Measurements from ENCODE around the gene MAP2. TPM values are rescaled to one million over a fixed set of nuclear protein-coding genes. Genes with fewer than 3 reads are reported as not detected.
A peak's percentile ranks its signal among the peaks of the same experiment; 100 is the strongest.

The MAP2 gene
- total RNA-seq, 4 donors from 2014 or later: 5.8 to 14.5 (median 8.8) TPM

DNA sequence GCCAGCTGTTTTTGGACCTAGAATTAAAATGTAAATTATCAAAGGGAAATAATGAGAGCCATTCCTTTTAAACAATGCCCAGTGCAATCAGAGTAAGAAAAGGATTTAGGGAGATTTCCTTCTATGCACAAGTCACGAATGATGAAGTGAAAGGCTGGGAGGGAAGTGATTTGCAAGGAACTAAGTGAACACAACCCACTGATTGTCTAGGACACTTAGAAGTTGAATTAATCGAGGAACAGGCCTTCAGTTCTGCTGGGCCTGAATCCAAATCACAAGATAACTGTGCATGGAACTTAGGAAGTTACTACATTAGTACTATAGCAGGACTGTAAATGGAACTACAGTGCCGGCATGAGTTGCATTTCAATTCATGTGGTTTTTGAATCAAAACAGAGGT is 17.7 kb downstream of the MAP2 start:
- Histone ChIP-seq H3K36me3 (no peaks in the 10 kb centered on the region), H3K27ac (no peak overlapping the region), H3K27me3 (no peaks in the 10 kb centered on the region), H3K4me1 (peaks cover 0 to 7% (median 0%) of the 10 kb centered on the region in 3 donors), H3K4me3 (no peak overlapping the region), H3K9me3 (no peaks in the 10 kb centered on the region)
- WGBS, 2 donors: 43 to 54% methylated on average over 3 of the region's 3 CpGs
- no peak for DNase-seq
- intact Hi-C loops (cut with DNase I): no loop called here
- TF ChIP-seq, protein P1, sequence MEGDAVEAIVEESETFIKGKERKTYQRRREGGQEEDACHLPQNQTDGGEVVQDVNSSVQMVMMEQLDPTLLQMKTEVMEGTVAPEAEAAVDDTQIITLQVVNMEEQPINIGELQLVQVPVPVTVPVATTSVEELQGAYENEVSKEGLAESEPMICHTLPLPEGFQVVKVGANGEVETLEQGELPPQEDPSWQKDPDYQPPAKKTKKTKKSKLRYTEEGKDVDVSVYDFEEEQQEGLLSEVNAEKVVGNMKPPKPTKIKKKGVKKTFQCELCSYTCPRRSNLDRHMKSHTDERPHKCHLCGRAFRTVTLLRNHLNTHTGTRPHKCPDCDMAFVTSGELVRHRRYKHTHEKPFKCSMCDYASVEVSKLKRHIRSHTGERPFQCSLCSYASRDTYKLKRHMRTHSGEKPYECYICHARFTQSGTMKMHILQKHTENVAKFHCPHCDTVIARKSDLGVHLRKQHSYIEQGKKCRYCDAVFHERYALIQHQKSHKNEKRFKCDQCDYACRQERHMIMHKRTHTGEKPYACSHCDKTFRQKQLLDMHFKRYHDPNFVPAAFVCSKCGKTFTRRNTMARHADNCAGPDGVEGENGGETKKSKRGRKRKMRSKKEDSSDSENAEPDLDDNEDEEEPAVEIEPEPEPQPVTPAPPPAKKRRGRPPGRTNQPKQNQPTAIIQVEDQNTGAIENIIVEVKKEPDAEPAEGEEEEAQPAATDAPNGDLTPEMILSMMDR (IDR thresholded peaks at IDR 0.05): no peak
- TF ChIP-seq POLR2A (IDR thresholded peaks at IDR 0.05): no peak

DNA sequence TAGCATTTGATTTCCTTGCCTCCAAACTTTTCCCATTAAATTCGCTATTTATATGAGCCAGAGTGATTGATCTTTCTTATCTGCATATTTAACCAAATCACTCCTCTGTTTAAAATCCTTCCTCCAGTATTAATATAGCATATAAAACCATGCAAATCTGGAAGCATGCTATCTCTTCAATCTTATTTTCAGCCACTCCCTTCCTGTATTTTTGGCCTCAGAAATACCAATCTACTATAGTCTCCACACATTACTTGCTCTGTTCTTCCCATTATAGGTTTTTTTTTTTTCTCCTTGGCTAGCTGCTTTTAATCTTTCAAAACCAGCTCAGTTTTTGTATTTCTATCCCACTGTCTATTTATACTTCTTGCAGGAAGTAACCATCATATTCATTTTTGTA is 19.1 kb downstream of the MAP2 start:
- Histone ChIP-seq H3K27ac (no peak overlapping the region), H3K36me3 (no peaks in the 10 kb centered on the region), H3K4me1 (peaks cover 0 to 7% (median 0%) of the 10 kb centered on the region in 3 donors), H3K4me3 (no peak overlapping the region), H3K27me3 (no peaks in the 10 kb centered on the region), H3K9me3 (no peaks in the 10 kb centered on the region)
- no peak for TF ChIP-seq POLR2A (IDR thresholded peaks at IDR 0.05)
- TF ChIP-seq, protein P1 (IDR thresholded peaks at IDR 0.05): no peak
- intact Hi-C loops (cut with DNase I): no loop called here
- DNase-seq: no peak
- 75 to 88% methylated on average over 1 of the region's 1 CpG for WGBS, 2 donors

DNA sequence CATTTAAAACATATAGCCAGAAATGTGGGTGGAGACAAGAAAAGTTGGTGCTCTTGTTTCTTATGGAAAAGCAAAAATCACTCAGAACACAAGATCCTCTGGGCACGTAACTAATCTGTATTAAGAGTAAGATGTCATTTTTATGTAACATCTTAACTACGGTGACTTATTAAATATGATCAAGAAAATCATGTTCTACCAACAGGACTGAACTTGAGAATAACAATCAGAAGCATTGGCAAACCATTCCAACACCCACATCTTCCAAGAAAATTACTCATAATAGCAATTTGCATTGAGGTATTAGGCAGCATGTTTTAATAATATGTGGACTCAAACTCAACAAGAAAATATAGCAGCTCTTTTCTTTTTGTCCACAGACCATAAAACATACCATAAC is 21.6 kb downstream of the MAP2 start:
- no peak for DNase-seq
- no peaks in the 10 kb centered on the region for H3K9me3 ChIP-seq
- peak overlapping the region in 3 of 4 donors; percentile 11 to 56 (median 30) for H3K27ac ChIP-seq
- no peaks in the 10 kb centered on the region for H3K36me3 ChIP-seq
- peaks cover 0 to 7% (median 0%) of the 10 kb centered on the region in 3 donors for H3K4me1 ChIP-seq
- WGBS, 2 donors: 54 to 55% methylated on average over 2 of the region's 2 CpGs
- no peak overlapping the region for H3K4me3 ChIP-seq
- no peaks in the 10 kb centered on the region for H3K27me3 ChIP-seq
- TF ChIP-seq, protein P1 (IDR thresholded peaks at IDR 0.05): no peak
- TF ChIP-seq POLR2A (IDR thresholded peaks at IDR 0.05): no peak
- intact Hi-C loops (cut with DNase I): no loop called here

DNA sequence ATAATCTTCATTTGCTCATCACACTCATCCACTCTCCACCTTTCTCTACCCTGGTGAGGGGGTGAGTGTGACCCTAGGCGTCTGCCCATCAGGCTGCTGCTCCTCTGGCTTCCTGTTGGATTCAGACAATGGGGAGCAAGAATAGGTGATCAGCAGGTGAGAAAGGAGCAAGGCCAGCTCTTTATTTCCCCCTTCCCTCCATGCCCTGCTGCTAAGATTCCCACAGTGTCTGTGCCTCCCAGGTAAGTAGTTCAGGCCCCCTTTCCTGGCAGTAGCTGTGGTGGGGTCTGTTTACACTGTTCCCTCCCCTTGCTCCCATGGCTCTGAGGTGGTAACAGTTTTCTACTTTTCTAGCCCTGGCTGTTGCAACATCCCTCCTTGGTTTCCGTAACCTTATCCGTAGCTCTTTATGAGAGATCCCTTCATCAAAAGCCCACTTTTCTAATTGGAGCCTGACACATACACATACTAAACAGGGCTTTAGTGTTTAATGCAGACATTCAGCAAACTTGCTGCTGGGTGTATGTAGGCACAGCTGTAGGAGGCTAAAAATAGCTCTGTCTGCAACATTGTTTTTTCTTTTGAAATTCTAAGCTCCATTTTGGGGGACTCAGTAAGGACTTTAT is 27.5 kb downstream of the MAP2 start:
- 71 to 86% methylated on average over 3 of the region's 3 CpGs for WGBS, 2 donors
- H3K4me3 ChIP-seq: no peak overlapping the region
- no peaks in the 10 kb centered on the region for H3K4me1 ChIP-seq
- no peaks in the 10 kb centered on the region for H3K27me3 ChIP-seq
- H3K36me3 ChIP-seq: no peaks in the 10 kb centered on the region
- no peak overlapping the region for H3K27ac ChIP-seq
- no peak for TF ChIP-seq POLR2A (IDR thresholded peaks at IDR 0.05)
- TF ChIP-seq, protein P1 (IDR thresholded peaks at IDR 0.05): no peak
- DNase-seq: no peak
- intact Hi-C loops (cut with DNase I): no loop called here
- no peaks in the 10 kb centered on the region for H3K9me3 ChIP-seq

DNA sequence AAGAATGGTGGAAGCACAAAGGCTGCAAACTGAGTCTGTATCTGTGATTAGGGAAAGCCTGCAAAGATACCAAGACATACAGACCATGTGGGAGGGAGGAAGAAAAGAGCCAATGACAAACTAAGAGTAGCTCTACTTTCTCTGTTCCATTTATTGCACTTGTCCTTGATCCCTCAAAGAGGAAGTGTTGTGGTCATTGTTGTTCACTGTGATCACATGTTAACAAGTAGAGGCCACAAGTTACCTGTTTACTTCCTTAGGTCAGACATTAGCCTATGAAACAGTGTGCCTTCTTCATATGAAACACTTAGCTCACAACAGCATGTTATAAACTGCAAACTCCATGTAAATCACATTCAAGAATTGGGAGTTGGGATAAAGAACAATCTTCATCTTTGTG is 32.6 kb downstream of the MAP2 start:
- Histone ChIP-seq H3K4me3 (no peak overlapping the region), H3K4me1 (no peaks in the 10 kb centered on the region), H3K27ac (no peak overlapping the region), H3K27me3 (no peaks in the 10 kb centered on the region), H3K36me3 (no peaks in the 10 kb centered on the region), H3K9me3 (no peaks in the 10 kb centered on the region)
- TF ChIP-seq, protein P1 (IDR thresholded peaks at IDR 0.05): no peak
- TF ChIP-seq POLR2A (IDR thresholded peaks at IDR 0.05): no peak
- no peak for DNase-seq
- intact Hi-C loops (cut with DNase I): no loop called here
